Retinal pigment epithelial cell (primary cell): ENCODE results near the gene BAHCC1.

ENCODE experiments used
- DNase-seq: peaks from one replicate; pipeline ENCODE4 v3.0.0-alpha.2; 2010; ENCODE audit warnings: low read depth
- H3K4me3 ChIP-seq: 2 replicates; pipeline ENCODE4 v1.5.1; 2011; ENCODE audit warnings: mild to moderate bottlenecking, low read length, control low read depth, moderate library complexity
- CTCF ChIP-seq: conservative IDR thresholded peaks from 2 replicates; pipeline ENCODE4 v1.5.1; 2011; ENCODE audit warnings: low read depth, low read length, control low read depth, inconsistent platforms

Gene BAHCC1

GRCh38 chr17:81460856-81461460 lies 65.7 kb downstream of the BAHCC1 start:
- no peak for DNase-seq
- no peak for TF ChIP-seq CTCF
- H3K4me3 ChIP-seq: no peak overlapping the region

- no peak overlapping the region for H3K4me3 ChIP-seq
- no peak for TF ChIP-seq CTCF
- DNase-seq: no peak
Observed at GRCh38 chr17:81461607-81462500, 66.6 kb downstream of the BAHCC1 start.

- no peak overlapping the region for H3K4me3 ChIP-seq
- TF ChIP-seq CTCF: no peak
- no peak for DNase-seq
Observed at GRCh38 chr17:81462506-81463125, 67.4 kb downstream of the BAHCC1 start.

- no peak for DNase-seq
- no peak for TF ChIP-seq CTCF
- H3K4me3 ChIP-seq: no peak overlapping the region
Observed at GRCh38 chr17:81463506-81463905, 68.2 kb downstream of the BAHCC1 start.

- no peak overlapping the region for H3K4me3 ChIP-seq
- DNase-seq: no peak
- no peak for TF ChIP-seq CTCF
Observed at GRCh38 chr17:81464586-81464985, 69.3 kb downstream of the BAHCC1 start.

- TF ChIP-seq CTCF: no peak
- H3K4me3 ChIP-seq: no peak overlapping the region
- DNase-seq: no peak
Observed at GRCh38 chr17:81465910-81466309, 70.7 kb downstream of the BAHCC1 start.
